Esophagus squamous epithelium (tissue), 4 donors: ENCODE measurements around the gene CDKN2B.

Experiments
- POLR2A ChIP-seq, 4 donors: fragments of 450-650 bp; IDR thresholded peaks; one replicate each; pipeline ENCODE4 v1.6.1; 2017; ENCODE audit warnings: antibody characterized with exemption in 4 of 4, mild to moderate bottlenecking in 4 of 4, moderate library complexity in 3 of 4
- TF ChIP-seq, protein P1 (sequence below), 6 experiments: fragments of 450-650 bp in 4 of 6; fragments of 200-600 bp in 2 of 6; sonication (generic) in 2 of 6; IDR thresholded peaks; one replicate each; pipeline ENCODE4 v1.5.1; 2016 to 2019; ENCODE audit warnings: antibody characterized with exemption in 6 of 6, mild to moderate bottlenecking in 4 of 6, moderate library complexity in 4 of 6

- TF ChIP-seq, protein P1, sequence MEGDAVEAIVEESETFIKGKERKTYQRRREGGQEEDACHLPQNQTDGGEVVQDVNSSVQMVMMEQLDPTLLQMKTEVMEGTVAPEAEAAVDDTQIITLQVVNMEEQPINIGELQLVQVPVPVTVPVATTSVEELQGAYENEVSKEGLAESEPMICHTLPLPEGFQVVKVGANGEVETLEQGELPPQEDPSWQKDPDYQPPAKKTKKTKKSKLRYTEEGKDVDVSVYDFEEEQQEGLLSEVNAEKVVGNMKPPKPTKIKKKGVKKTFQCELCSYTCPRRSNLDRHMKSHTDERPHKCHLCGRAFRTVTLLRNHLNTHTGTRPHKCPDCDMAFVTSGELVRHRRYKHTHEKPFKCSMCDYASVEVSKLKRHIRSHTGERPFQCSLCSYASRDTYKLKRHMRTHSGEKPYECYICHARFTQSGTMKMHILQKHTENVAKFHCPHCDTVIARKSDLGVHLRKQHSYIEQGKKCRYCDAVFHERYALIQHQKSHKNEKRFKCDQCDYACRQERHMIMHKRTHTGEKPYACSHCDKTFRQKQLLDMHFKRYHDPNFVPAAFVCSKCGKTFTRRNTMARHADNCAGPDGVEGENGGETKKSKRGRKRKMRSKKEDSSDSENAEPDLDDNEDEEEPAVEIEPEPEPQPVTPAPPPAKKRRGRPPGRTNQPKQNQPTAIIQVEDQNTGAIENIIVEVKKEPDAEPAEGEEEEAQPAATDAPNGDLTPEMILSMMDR (IDR thresholded peaks at IDR 0.05), result no peak
- TF ChIP-seq POLR2A (IDR thresholded peaks at IDR 0.05), result no peak
These were observed 34.8 kb downstream of the CDKN2B start for GRCh38 chr9:21974343-21974721.
